ENCODE data around the gene ABHD17B.

GRCh38 chr9:71901695-71902597 is 9.0 kb downstream of the ABHD17B start:
- TF ChIP-seq SUZ12 (IDR thresholded peaks at IDR 0.05; ENCODE audit: extremely low read depth, insufficient read depth, insufficient read length), result no peak
- no peak for TF ChIP-seq YY1 (IDR thresholded peaks at IDR 0.05; ENCODE audit: insufficient read depth, insufficient read length)
